IPS-NIHi7 (cell line): ENCODE measurements around the gene CAMK2N2.

Experiments
- DNase-seq: peaks from one replicate; pipeline ENCODE4 v3.0.0; 2012; ENCODE audit warnings: mixed read lengths; ENCODE audit errors: extremely low spot score

Gene CAMK2N2

DNA sequence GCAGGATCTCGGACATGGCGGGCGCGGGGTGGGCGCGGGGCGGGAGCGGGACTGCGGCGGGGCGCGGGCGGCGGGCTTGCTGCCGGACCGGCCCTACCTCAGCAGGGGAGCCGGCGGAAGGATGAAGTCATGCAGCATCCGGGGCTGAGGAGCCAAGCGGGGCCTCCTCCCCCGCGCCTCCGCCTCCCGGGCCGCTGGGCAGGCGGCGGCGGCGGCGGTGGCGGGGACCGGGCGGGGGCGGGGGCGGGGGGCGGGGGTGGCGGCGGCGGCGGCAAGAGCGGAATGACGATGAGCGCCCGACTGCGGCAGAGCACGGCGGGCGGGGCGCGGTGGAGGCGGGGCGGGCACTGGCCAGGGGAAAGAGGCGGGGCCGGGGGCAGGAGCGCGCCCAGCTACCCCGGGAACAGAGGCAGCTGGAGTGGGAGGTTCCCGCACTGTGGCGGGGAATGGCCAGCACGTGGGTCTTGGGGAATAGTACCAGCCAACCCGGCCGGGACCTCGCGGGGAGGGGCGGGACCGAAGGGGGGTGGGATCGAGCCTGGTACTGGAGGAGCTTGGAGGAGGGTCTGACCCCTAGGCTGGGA is at the start of gene CAMK2N2:
TSS of gene CAMK2N2 (minus strand) at position 284 of the 584 bp plus-strand sequence. CDS start at position 16, 268 bp downstream.
- peak; percentile 84 for DNase-seq

DNA sequence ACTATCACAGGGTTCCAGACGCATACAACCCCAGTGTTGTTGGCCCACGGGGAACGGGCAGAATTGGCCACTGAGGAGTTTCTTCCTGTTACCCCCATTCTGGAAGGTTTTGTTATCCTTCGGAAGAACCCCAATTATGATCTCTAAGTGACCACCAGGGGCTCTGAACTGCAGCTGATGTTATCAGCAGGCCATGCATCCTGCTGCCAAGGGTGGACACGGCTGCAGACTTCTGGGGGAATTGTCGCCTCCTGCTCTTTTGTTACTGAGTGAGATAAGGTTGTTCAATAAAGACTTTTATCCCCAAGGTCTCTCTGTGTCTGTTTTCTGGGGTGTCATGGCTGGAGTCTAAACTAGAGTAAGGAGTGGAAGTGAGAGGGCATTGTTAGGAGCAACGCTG is 47.4 kb upstream of the CAMK2N2 start:
- DNase-seq, result no peak

DNA sequence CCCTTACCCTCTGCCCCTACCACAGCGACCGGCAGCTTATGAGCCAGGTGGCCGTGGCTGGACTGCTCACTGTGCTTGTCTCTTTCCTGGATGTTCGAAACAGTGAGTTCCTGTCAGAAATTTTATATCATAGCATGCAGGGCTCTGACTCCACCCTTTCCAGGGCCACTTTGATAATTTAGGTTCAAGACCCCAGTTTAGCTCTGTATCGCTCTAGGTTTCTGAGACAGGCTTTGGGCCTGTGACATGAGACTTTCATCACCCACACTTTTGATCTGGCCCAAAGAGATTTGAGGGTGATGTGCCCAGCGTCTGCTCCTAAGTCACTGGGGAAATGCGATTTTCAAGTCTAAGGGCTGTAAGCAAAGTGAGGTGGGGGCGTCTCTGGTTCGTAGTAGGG is 46.6 kb upstream of the CAMK2N2 start:
- DNase-seq, result no peak

DNA sequence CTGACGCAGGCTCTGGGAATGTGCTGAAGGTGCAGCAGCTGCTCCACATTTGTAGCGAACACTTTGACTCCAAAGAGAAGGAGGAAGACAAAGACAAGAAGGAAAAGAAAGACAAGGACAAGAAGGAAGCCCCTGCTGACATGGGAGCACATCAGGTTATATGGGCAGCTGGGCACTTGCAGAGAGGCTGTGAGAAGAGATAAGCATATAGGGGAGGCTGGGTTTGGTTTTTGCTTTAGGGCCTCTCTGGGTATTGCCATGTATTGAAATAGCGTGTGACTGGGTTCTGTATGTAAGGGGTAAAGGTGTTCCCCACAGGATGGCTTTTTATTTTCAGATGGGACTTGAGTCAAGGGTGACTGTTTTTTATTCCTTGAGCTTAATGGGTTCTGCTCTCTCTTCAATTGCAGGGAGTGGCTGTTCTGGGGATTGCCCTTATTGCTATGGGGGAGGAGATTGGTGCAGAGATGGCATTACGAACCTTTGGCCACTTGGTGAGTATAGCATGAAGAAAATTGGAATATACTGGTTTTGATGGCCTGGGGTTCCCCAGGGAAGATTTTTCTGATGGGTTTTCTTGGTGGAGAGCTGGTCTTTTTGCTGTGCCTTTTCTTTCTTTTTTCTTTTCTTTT is 45.1 kb upstream of the CAMK2N2 start:
- no peak for DNase-seq

DNA sequence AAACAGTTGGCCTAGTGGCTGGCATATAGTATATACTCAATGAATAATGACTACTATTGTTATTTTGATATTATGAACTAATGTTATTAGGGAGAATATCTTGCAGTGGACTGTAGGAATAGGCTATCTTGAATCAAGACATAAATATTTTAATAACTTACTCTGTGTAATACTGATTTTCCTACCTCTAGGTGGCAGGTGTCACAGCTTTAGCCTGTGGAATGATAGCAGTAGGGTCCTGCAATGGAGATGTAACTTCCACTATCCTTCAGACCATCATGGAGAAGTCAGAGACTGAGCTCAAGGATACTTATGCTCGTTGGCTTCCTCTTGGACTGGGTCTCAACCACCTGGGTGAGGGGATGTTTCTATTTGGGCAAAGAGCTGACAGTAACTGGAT is 44.2 kb upstream of the CAMK2N2 start:
- DNase-seq, result no peak

- DNase-seq, result no peak
These were observed 39.0 kb upstream of the CAMK2N2 start for GRCh38 chr3:184300378-184300720.

DNA sequence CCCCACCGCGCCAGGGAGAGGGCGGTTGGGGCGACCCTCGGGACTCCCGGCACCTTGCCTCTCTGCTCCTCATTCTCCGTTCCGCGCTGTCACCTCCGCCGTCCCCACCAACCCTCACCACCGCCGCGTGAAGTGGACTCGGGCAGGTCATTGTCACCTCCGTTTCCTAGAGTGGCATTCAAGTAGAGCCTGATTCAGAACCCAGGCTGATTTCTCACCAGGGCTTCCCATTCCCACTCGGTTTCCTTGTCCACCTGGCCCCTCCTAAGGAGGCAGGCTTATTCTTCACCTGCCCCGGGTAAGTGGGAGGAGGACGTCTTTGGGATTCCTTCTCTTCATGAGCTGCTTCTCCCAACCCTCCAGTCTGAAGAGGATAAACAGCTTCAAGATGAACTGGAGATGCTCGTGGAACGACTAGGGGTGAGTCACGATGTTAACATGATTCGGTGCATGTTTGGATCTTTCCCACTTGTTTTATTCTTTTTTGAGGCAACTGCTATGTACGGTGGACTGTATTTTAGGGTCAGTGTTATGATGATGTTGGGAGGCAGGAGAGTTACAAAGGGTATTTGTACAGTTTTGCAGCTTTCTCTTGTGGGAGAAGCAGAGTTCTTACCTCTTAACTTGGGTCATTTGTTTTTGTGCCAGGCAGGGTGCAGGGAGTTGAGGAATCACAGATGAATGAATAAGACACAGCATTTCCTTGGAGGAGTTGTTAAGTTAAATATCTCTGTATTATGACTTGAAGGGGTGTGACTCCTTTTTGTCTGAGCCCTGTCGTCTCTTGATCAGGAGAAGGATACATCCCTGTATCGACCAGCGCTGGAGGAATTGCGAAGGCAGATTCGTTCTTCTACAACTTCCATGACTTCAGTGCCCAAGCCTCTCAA is 38.4 kb upstream of the CAMK2N2 start:
- no peak for DNase-seq

DNA sequence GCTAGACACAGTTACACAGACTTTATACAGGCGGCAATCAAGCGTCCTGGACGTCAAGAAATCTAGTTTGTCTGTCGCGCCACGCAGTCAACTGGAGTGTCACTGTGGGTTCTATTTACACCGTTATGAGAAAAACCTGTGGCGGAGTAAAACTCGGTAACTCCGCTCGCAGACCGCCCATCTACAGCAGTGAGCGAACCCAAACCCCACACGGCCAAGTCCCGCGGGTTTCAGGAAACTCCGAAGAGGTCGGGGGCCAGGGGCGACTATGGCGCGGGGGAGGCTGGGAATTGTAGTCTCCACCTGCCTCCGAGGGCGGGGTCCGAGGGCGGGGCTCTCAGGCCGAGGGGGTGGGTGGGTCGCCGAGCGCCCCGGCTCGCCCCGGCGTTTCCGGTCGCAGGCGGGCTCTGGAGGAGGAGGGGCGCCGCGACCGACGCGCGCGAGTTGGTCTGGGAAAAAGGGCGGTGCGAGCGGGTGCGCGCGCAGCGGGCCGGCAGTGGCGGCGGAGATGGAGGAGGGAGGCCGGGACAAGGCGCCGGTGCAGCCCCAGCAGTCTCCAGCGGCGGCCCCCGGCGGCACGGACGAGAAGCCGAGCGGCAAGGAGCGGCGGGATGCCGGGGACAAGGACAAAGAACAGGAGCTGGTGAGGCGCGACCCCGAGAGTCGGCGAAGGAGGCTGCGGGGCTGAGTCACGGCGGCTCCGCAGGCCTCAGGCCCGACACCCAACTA is 37.6 kb upstream of the CAMK2N2 start, which contains the start of gene PSMD2:
TSS of gene PSMD2 (plus strand) at position 483 of the 729 bp plus-strand sequence. CDS start at position 509, 26 bp downstream.
- peak; percentile 99 for DNase-seq

- DNase-seq, result no peak
These were observed 35.3 kb upstream of the CAMK2N2 start for GRCh38 chr3:184296616-184297015.

GRCh38 chr3:184295771-184296170 is 34.4 kb upstream of the CAMK2N2 start:
- no peak for DNase-seq

GRCh38 chr3:184291738-184292445 is 30.5 kb upstream of the CAMK2N2 start:
- DNase-seq, result no peak

DNA sequence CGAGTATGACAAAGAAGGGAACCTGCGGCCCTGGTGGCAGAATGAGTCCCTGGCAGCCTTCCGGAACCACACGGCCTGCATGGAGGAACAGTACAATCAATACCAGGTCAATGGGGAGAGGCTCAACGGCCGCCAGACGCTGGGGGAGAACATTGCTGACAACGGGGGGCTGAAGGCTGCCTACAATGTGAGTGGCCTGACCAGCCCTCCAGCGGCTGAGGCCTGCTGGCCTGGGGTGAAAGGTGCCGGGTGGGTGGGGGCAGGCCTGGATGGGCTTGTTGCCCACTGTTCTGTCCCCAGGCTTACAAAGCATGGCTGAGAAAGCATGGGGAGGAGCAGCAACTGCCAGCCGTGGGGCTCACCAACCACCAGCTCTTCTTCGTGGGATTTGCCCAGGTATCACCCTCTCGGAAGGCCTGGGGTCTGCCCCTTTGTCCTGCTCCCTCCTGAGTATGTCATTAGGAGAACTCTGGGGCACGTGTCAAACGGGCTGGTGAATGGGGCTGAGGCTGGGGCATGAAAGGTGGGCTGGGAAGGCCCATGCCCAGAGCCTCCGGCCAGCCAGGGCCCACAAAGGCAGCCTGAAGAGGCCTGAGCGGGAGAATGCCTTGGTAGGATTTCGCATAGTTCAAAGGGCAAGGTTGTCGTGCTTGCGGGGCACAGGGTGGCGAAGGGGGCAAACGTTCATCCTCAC is 29.8 kb upstream of the CAMK2N2 start:
- DNase-seq, result no peak

DNA sequence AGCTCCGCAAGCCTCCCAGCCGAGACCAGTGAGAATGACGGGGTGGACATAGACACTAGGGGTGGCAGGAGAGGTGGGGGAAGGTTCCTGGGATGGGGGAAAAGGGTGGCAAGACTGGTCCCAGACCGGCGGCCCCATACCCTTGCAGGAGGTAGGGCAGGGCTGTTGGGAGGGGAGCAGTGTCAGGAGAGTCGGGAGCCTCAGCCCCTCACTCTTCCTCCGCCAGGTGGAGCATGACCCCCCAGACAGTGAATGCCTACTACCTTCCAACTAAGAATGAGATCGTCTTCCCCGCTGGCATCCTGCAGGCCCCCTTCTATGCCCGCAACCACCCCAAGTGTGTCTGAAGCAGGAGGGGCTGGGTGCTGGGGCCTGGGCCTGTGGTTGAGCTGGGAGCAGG is 29.0 kb upstream of the CAMK2N2 start:
- DNase-seq, result peak; percentile 21

DNA sequence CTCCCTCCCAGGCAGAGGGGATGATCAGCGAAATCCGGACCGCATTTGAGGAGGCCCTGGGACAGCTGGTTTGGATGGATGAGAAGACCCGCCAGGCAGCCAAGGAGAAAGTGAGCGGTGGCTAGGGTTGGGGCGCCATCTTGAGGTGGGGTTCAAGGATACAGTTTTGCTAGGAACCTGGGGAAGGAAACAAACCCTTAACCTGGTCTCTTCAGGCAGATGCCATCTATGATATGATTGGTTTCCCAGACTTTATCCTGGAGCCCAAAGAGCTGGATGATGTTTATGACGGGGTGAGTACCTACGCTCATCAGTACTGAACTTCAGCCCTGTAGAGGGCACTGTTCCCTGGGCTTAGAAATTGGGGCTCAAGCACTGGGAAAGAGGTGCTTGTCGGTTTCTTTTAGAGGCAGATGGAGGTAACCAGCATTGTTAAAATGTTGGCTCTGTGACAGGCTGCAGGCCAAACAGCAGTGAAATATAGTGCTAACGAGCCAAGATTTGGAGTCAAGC is 28.1 kb upstream of the CAMK2N2 start:
- peak; percentile 87 for DNase-seq

- DNase-seq, result peak; percentile 95
These were observed 23.3 kb upstream of the CAMK2N2 start for GRCh38 chr3:184284696-184285095.

GRCh38 chr3:184283681-184284080 is 22.3 kb upstream of the CAMK2N2 start:
- no peak for DNase-seq

DNA sequence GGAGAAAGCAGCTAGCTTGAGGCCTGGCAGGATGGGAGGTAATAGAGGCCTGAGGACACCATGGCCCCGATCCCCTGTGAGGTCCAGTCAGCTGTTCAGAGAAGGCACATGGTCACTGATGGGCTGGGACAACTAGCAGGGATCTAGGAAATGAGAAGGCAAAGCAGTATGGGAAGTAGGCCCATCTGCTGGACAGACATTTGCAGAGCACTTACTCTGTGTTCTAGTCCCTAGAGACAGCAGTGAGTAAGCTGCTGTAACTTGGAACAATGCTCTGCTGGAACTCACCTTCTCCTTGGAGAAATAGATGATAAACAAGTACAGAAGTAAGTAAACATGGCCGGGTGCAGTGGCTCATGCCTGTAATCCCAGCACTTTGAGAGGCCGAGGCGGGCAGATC is 21.6 kb upstream of the CAMK2N2 start:
- DNase-seq, result no peak

GRCh38 chr3:184277366-184277765 is 16.0 kb upstream of the CAMK2N2 start:
- no peak for DNase-seq

- no peak for DNase-seq
These were observed 14.9 kb upstream of the CAMK2N2 start, which contains the start of gene ECE2 for GRCh38 chr3:184275961-184276910. Gene ECE2, plus strand, starts transcription at chr3:184276022. Its CDS starts 132 bp downstream, at chr3:184276154.
